Stomach smooth muscle (tissue), 2 donors: Measurements from ENCODE around the gene TVP23C.
"Not testable (repeated sequence)": the region's sequence is repeated elsewhere in the genome, so short reads cannot be mapped to it uniquely, and the experiment has no call there.

Experiments
- H3K27ac ChIP-seq: one replicate; pipeline ENCODE4 v1.7.0; 2013; ENCODE audit warnings: mild to moderate bottlenecking, low read length, inconsistent platforms
- H3K27me3 ChIP-seq, 2 donors: one replicate each; pipeline ENCODE4 v1.7.0; 2013; ENCODE audit warnings: low read length in 2 of 2; ENCODE audit not compliant: insufficient read depth in 2 of 2, control insufficient read depth in 1 of 2
- H3K36me3 ChIP-seq, 2 donors: one replicate each; pipeline ENCODE4 v1.7.0; 2013; ENCODE audit warnings: low read length in 2 of 2; ENCODE audit not compliant: control insufficient read depth in 2 of 2, insufficient read depth in 2 of 2
- H3K4me1 ChIP-seq: one replicate; pipeline ENCODE4 v1.7.0; 2013; ENCODE audit warnings: low read length; ENCODE audit not compliant: control insufficient read depth, insufficient read depth
- H3K4me3 ChIP-seq, 2 donors: one replicate each; pipeline ENCODE4 v1.7.0; 2013; ENCODE audit warnings: low read length in 2 of 2
- H3K9ac ChIP-seq, 2 donors: one replicate each; pipeline ENCODE4 v1.7.0; 2013; ENCODE audit warnings: low read length in 2 of 2, mild to moderate bottlenecking in 1 of 2
- H3K9me3 ChIP-seq, 2 donors: one replicate each; pipeline ENCODE4 v1.7.0; 2013; ENCODE audit warnings: low read length in 2 of 2; ENCODE audit not compliant: control insufficient read depth in 2 of 2
- donor health status: healthy.
- donor health status: Pancreatic carcinoma.

Gene TVP23C

DNA sequence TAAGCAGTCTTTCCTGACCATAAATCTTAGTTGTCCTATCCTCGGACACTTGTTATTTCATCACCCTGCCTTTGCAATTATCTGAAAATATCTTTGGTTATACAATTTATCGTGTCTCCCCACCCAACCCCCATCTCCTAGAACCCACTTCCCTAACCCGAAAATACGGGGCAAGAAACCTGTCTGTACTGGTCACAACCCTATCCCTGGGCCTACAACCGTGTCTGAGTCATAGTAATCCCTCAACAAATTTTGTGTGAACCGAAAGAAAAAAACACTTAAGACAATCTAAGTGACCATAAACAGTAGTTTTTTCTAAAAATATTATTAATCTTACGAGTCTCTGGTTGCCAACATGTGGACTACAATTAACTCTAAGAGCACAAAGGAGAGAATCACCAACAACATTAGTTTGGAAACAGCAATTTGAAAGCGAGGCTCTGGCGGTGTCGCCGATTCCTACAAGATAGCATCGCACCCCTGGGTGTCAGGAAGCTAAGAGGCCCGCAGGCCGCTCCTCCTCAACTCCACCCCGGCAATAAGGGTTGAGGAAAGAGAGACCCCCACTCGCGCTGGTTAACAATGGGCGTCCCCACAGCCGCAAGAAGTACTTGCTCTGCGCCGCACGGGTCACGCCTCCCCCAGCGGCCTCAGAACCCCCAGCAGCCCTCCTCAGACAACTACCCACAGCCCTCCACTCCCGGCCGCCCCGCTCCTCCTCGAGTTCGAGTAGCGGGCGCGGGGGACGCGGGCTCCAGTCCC is 489 bp downstream of the TVP23C start:
- H3K4me3 ChIP-seq = peak overlapping the region; percentile 51 to 83
- not testable (repeated sequence) for H3K9ac ChIP-seq, H3K27ac ChIP-seq

DNA sequence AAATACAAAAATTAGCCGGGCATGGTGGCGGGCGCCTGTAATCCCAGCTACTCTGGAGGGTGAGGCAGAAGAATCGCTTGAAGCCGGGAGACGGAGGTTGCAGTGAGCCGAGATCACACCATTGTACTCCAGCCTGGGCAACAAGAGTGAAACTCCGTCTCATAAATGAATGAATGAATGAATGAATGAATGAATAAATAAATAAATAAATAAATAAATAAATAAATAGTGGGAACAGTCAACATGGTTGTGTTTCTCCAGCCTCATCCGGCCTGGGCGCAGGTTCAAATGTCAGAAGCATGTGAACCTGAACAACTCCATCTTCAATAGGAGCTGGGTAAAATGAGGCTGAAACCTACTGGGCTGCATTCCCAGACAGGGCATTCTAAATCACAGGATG is 1.8 kb downstream of the TVP23C start:
- H3K27me3 ChIP-seq, H3K4me1 ChIP-seq, H3K9ac ChIP-seq: not testable (repeated sequence)

More for the DNA sequence above, 489 bp downstream of the TVP23C start:
- not testable (repeated sequence) for H3K27me3 ChIP-seq, H3K36me3 ChIP-seq, H3K9me3 ChIP-seq, H3K4me1 ChIP-seq

DNA sequence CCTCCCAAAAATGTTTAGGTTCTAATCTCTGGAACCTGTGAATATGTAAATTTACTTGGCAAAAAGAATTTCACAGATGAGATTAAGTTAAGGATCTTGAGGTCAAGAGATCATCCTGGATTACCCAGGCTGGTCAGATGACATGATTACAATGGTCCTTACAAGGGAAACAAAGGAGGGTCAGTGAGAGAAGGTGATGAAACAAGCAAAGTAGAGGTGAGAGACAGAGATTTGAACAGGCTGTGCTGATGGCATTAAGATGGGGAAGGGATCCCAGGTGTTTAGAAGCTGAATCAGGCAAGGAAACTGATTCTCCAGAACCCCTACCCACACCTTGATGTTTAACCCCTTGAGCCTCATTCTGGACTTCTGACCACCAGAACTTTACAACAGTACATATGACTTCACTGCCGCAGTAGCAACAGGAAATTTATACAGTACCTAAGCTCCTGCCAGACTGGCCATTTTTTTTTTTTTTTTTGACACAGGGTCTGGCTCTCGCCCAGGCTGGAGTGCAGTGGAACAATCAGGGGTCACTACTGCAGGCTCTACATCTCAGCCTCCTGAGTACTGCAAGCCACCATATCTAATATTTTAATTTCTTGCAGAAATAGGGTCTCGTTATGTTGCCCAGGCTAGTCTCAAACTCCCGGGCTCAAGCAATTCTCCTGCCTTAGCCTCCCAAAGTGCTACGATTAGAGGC is 4.7 kb downstream of the TVP23C start:
- H3K4me1 ChIP-seq, H3K4me3 ChIP-seq, H3K27ac ChIP-seq, H3K9me3 ChIP-seq, H3K27me3 ChIP-seq, H3K36me3 ChIP-seq, H3K9ac ChIP-seq: not testable (repeated sequence)

More for the DNA sequence above, 1.8 kb downstream of the TVP23C start:
- not testable (repeated sequence) for H3K4me3 ChIP-seq, H3K36me3 ChIP-seq, H3K27ac ChIP-seq, H3K9me3 ChIP-seq

- not testable (repeated sequence) for H3K9me3 ChIP-seq
Measured at GRCh38 chr17:15557334-15557832, 5.9 kb downstream of the TVP23C start.

DNA sequence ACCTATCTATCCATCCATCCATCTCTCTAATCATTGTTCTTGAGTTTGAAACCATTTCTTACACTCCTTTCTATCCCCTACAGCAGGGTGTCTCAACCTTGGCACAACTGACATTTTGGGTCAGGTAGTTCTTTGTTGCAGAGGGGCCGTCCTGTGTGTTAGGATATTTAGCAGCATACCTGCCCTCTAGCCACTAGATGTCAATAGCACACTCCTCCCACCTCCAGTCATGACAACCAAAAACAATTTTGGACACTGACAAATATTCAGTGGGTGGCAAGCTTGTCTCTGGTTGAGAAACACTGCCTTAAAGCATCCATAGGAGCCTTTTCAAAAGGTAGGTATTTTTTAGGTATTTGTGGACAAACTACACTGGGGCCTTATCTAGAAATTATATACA is 10.4 kb downstream of the TVP23C start:
- H3K27ac ChIP-seq, H3K36me3 ChIP-seq: not testable (repeated sequence)

More at GRCh38 chr17:15557334-15557832, 5.9 kb downstream of the TVP23C start:
- H3K36me3 ChIP-seq, H3K4me3 ChIP-seq, H3K27me3 ChIP-seq, H3K27ac ChIP-seq, H3K4me1 ChIP-seq, H3K9ac ChIP-seq: not testable (repeated sequence)

DNA sequence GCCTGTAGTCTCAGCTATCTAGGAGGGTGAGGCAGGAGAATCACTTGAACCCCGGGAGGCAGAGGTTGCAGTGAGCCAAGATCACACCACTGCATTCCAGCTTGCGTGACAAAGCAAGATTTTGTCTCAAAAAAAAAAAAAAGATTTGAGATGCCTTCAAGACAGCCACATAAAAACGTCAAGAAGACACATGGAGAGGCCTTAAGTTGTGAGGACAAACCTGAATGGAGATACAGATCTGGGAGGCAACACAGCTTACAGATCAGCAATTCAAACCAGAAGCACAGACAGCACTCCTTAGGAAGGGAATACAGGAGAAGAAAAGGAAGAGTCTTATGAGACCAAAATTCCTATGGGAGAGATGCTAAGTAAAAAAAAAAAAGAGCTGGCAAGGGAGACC is 13.7 kb downstream of the TVP23C start:
- not testable (repeated sequence) for H3K9me3 ChIP-seq, H3K9ac ChIP-seq, H3K4me3 ChIP-seq, H3K36me3 ChIP-seq, H3K27ac ChIP-seq, H3K27me3 ChIP-seq, H3K4me1 ChIP-seq

More for the DNA sequence above, 10.4 kb downstream of the TVP23C start:
- not testable (repeated sequence) for H3K4me1 ChIP-seq, H3K4me3 ChIP-seq, H3K9ac ChIP-seq, H3K9me3 ChIP-seq, H3K27me3 ChIP-seq

GRCh38 chr17:15546604-15547003 is 16.7 kb downstream of the TVP23C start:
- not testable (repeated sequence) for H3K9me3 ChIP-seq, H3K27ac ChIP-seq, H3K4me1 ChIP-seq, H3K9ac ChIP-seq, H3K27me3 ChIP-seq, H3K4me3 ChIP-seq, H3K36me3 ChIP-seq

DNA sequence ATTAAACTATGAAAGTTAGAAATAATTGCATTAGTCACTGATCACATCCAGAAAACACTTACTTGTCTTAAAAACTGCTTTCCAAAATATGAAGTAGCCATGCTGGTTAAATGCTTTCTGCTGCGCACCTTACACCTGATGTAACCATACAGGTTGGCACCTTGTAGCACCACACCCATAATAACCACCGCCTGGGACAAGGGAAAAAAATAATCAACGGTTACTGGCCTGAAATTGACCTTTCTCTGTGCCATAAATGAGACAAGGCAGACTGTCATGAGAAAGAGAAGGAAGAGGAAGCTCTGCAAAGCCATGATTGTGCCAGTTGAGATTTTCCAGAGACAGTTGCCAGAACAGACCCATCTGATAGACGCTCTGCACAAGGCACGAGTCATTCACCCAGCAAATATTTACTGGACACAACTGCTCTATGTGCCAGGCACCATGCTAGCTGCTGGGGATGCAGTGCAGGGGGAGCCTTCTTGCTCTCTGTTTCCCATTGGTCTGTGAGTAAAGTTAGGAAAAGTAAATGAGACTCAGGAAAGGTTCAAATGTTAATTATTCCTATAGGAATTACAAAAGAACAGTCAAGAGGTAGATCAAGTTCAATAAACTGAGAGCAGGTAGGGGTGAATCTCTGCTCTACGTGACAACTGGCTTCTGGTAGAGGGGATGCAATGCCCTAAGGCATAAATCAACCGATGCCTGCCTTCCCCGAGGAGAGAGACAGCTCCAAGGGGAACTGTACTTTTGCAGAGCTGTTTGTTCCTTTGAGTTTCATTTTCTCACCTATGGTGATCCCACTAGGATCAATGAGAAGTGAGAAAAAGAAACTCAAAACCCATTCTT is 22.7 kb downstream of the TVP23C start:
- H3K27ac ChIP-seq, H3K36me3 ChIP-seq, H3K27me3 ChIP-seq, H3K4me3 ChIP-seq, H3K4me1 ChIP-seq, H3K9ac ChIP-seq, H3K9me3 ChIP-seq: not testable (repeated sequence)

DNA sequence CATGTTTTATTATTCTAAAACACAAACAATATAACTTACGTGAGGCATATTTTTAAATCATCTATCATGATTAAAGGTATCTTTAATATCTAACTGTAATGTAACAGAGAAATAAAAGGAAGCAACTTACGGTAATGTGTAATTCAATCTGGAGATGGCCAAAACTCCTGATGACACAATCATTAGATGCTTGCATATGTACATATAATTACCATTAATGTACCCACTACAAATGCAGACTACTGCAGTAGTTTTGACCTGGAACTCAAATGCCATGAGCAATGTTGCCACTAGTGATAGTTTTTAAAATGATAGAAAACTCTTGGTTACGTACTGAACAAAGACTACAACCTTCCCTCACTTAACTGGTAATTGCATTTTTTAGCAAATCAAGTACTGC is 30.2 kb downstream of the TVP23C start:
- H3K36me3 ChIP-seq, H3K4me3 ChIP-seq, H3K27ac ChIP-seq, H3K4me1 ChIP-seq, H3K27me3 ChIP-seq, H3K9ac ChIP-seq, H3K9me3 ChIP-seq: not testable (repeated sequence)

DNA sequence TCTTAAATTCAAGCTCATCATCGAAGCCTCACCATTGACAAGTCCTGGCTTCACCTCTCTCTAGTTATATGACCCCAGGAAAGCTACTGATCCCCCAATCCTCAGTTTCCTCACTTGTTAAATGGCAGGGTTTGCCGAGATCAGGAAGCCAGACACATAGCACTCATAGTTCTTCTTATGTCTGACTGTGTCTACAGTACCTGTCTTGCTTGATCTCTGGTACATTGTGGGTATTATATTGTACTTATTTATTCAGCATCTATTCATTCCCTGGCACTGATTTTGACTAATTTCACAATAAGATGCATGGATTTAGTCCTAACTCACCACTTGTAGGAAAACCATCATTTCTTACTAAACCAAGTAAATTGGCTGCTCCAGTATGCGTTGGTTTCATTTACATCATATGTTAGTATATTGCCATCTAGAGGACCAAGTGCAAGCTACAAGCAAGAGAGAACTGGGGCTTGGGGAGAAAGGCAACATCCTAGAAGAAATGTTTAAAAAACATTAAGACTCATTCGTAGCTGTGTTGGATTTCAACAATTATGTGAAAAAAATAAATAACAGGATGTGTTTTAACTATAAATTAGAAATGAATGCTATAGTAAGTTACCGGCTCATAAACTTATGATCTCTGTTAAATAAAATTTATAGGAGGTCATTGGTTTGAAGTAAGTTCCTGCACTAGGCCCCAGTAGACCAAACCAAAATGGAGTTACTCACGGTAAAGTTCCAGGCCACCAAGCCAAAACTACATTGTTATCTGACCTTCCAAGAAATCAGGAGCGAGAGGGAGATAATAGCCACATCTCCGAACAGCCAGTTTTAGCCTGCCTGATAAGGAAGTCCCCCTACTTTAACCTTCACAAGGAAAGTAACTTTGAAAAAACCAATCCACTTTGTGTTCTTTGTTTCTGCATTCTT is 36.7 kb downstream of the TVP23C start:
- H3K9ac ChIP-seq, H3K27ac ChIP-seq, H3K36me3 ChIP-seq, H3K4me1 ChIP-seq, H3K27me3 ChIP-seq, H3K9me3 ChIP-seq, H3K4me3 ChIP-seq: not testable (repeated sequence)
